ENCODE measurements around the gene IFI6.
"Not testable (repeated sequence)": the region's sequence is repeated elsewhere in the genome, so short reads cannot be mapped to it uniquely, and the experiment has no call there.

The IFI6 gene

GRCh38 chr1:27649306-27649635 lies 22.7 kb downstream of the IFI6 start:
- DNase-seq = no peak

DNA sequence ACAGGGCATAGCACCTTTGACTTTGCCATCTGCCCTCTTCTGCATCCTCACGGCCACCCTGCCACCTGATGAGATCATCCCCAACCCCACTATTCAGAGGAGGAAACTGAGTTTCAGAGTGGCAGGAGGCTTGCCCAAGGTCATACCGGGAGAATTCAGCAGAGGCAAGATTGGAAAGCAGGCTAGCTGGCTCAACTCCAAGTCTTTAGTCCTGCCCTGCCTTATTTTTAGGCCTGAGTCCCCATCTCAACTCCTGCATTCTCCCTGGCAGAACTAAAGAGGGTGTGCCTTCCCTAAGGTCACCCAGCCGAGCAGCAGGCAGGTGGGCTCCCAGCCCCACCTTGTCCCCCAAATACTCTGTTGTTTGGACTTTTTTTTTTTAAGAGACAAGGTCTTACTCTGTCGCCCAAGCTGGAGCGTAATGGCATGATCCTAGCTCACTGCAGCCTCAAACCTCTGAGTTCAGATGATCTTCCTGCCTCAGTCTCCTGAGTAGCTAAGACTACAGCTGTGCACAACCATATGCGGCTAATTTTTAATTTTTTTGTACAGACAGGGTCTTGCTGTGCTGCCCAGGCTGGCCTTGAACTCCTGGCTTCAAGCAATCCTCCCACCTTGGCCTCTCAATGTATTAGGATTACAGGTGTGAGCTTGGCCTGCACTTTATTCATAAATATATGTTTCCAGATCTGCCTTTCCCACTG lies 23.2 kb downstream of the IFI6 start:
- no peak for DNase-seq

GRCh38 chr1:27647328-27647727 lies 24.7 kb downstream of the IFI6 start:
- no peak for DNase-seq

DNA sequence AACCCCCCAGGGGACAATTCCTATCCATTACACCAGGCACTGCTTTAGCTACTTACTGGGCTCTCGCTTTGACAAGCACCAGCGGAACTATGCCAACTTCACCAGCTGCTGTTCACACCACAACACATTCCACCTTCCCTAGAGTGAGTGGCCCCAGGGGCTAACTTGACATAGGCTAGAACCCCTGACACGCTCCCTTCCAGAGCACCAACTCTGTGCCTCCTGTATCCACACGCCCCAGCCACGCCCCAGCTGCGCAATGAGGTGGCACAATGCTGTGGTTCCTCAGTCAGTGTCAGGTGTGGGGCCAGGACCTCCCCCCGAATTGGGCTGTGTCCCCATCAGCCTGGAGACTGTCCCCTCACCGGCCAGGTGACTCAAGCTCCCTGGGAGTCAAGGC lies 25.3 kb downstream of the IFI6 start:
- no peak for DNase-seq

DNA sequence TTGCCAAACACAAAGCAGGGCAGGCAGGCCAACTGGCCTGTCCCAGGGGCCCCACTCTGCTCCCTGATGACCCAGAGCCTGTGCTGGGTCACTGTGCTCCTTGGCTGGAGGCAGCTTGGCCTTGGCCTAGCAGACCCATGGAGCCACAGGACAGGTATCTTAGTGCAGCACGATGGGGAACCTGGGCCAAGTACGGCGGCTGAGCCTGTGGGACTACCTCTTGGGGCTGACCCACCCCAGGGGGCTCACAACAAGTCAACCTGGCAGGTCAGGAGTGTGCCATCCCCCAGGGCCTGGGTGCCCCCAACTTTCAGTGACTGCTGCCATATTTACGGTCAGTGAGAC lies 26.9 kb downstream of the IFI6 start:
- DNase-seq = no peak

GRCh38 chr1:27644369-27645070 lies 27.5 kb downstream of the IFI6 start:
- DNase-seq = no peak

GRCh38 chr1:27643600-27644368 lies 28.2 kb downstream of the IFI6 start:
- no peak for DNase-seq

- DNase-seq = not testable (repeated sequence)
These were observed 31.5 kb downstream of the IFI6 start for GRCh38 chr1:27640514-27640913.

DNA sequence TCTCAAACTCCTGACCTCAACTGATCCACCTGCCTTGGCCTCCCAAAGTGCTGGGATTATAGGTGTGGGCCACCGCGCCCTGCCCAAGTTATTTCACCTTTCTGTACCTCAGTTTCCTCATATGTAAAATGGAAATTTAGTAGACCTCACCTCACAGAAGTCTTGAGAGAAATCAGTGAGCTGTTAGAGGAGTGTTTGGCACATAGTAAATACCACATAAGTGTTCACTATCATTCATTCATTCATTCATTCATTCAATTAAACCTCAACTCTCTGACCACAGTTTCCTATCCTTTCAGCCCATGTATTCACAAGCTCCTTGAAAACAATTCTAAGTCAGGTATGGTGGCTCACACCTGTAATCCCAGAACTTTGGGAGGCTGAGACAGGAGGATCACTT lies 33.2 kb downstream of the IFI6 start:
- no peak for DNase-seq

- no peak for DNase-seq
These were observed 33.8 kb downstream of the IFI6 start for GRCh38 chr1:27638047-27638734.

GRCh38 chr1:27635396-27636142 lies 36.4 kb downstream of the IFI6 start:
- DNase-seq = no peak

- no peak for DNase-seq
These were observed 37.0 kb downstream of the IFI6 start, which contains the start of gene FGR for GRCh38 chr1:27634985-27635367. FGR (minus strand) TSS chr1:27635185; CDS start chr1:27623916, 11,269 bp downstream.

- DNase-seq = no peak
These were observed 37.6 kb downstream of the IFI6 start for GRCh38 chr1:27634177-27634984.

- DNase-seq = no peak
These were observed 38.3 kb downstream of the IFI6 start for GRCh38 chr1:27633640-27634176.

DNA sequence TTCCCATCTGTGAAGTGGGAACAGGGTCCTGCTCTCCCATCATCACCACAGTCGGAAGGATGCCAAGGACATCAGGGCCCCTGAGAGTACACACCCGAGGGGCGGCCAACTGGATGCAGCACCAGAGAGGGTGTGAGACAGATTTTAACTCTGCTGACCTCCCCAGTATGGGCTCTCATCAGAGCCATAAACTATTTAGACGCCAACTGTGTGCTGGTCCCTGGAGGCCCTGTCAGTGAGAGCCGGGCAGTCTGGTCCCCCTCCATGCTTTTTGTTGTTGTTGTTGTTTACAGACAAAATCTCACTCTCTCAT lies 38.7 kb downstream of the IFI6 start:
- no peak for DNase-seq

- no peak for DNase-seq
These were observed 39.4 kb downstream of the IFI6 start for GRCh38 chr1:27632387-27633297.

GRCh38 chr1:27630859-27631491 lies 41.0 kb downstream of the IFI6 start:
- DNase-seq = no peak

- DNase-seq = no peak
These were observed 43.3 kb downstream of the IFI6 start for GRCh38 chr1:27628712-27629111.

DNA sequence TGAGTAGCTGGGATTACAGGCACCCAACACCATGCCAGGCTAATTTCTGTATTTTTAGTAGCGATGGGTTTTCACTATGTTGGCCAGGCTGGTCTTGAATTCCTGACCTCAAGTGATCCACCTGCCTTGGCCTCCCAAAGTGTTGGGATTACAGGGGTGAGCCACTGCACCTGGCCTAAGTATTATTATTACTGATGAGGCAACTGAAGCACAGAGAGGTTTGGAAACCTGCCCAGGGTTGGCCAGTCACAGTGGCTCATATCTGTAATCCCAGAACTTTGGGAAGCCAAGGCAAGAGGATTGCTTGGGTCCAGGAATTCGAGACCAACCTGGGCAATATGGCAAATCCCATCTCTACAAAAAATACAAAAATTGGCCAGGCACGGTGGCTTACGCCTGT lies 44.3 kb downstream of the IFI6 start:
- DNase-seq = not testable (repeated sequence)

DNA sequence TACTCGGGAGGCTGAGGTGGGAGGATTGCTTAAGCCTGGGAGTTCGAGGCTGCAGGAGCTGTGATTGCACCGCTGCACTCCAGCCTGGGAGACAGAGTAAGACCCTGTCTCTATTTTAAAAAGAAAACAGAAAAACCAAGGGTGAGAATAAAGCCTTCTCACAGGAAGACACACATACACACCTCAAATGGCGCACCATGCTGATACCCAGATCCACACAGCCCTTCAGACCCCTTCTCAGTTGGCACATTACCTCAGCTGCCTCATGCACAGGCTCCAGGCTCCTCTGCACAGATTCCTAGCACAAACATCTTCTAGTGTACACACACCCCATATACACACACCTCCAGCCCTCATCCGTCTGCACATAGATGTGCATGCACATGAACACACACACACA lies 44.9 kb downstream of the IFI6 start:
- no peak for DNase-seq
